Prostate gland (tissue), 2 donors: ENCODE results near the gene PES1. TPM values are rescaled to one million over a fixed set of nuclear protein-coding genes. Genes with fewer than 3 reads are reported as not detected.

Experiments
- DNase-seq: peaks from one replicate; pipeline ENCODE4 v3.0.0-alpha.2; 2019; ENCODE audit warnings: low spot score
- H3K27ac ChIP-seq, 2 donors: fragments of 200-600 bp; sonication (generic); 2 replicates each; pipeline ENCODE4 v1.5.1; 2017 to 2019
- H3K27me3 ChIP-seq: fragments of 200-600 bp; sonication (generic); replicated peaks from 2 replicates; pipeline ENCODE4 v1.5.1; 2019; ENCODE audit not compliant: insufficient read depth
- H3K36me3 ChIP-seq, 2 donors: fragments of 200-600 bp; sonication (generic); 1 replicate in 1 of 2; 2 replicates in 1 of 2; pipeline versions ENCODE4 v1.5.1 to v1.8.1; 2017 to 2019
- H3K4me1 ChIP-seq: fragments of 200-600 bp; sonication (generic); replicated peaks from 2 replicates; pipeline ENCODE4 v1.5.1; 2019
- H3K4me3 ChIP-seq, 2 donors: fragments of 200-600 bp; sonication (generic); 2 replicates each; pipeline ENCODE4 v1.5.1; 2017 to 2019
- H3K9me3 ChIP-seq: fragments of 200-600 bp; sonication (generic); 2 replicates; pipeline ENCODE4 v1.5.1; 2017
- POLR2A ChIP-seq: fragments of 450-650 bp; IDR thresholded peaks from one replicate; pipeline ENCODE4 v1.6.1; 2016; ENCODE audit warnings: antibody characterized with exemption, mild to moderate bottlenecking
- POLR2AphosphoS5 ChIP-seq: sonication (generic); formaldehyde crosslinking; IDR thresholded peaks from one replicate; pipeline ENCODE4 v1.6.1; 2017; ENCODE audit warnings: antibody characterized with exemption
- WGBS: methylation state at CpG from one replicate; pipeline ENCODE4 v1.1.5; 2018; 5-methylcytosine and 5-hydroxymethylcytosine counted together
- intact Hi-C: fragments of 100-400 bp; cut with DNase I; formaldehyde crosslinking; loops from one replicate; pipeline ENCODE4 v1.14.2; 2022
- total RNA-seq, 2 donors: library from RNA; depleted of rRNA; stranded (reverse); fragments of >200 nt; gene quantifications; one replicate each; pipeline ENCODE4 v1.1.0, GENCODE V29; 2016
- TF ChIP-seq, protein P1 (sequence below), 4 experiments: fragments of 200-600 bp in 2 of 4; fragments of 450-650 bp in 2 of 4; sonication (generic) in 2 of 4; IDR thresholded peaks; 1 replicate in 3 of 4; 2 replicates in 1 of 4; pipeline ENCODE4 v1.5.1; 2016 to 2019; ENCODE audit warnings: antibody characterized with exemption in 4 of 4, mild to moderate bottlenecking in 2 of 4, moderate library complexity in 2 of 4

The PES1 gene
- total RNA-seq, 2 donors from 2014 or later = 41.1 to 79.5 TPM

DNA sequence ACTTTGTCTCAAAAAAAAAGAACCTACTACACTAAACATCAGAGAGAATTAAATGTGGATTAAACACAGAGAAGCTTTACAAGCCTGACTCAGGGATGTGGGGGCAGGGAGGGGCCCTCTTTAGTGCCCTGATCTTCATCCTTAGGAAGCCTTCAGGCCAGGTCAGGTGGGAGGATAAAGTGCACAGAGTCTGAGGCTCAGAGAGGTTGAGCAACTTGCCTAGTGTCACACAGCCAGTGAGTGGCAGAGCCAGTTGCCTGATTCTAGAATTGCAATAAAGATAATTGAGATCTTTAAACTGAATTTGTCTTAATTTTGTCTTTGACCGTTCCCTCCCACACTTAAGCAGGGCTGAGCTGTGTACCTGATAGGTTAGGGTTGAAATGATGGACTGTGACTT lies 52.3 kb downstream of the PES1 start:
- H3K9me3 ChIP-seq = no peaks in the 10 kb centered on the region
- no peak overlapping the region for H3K4me3 ChIP-seq
- no peak for TF ChIP-seq POLR2A
- TF ChIP-seq POLR2AphosphoS5 = no peak
- TF ChIP-seq, protein P1, sequence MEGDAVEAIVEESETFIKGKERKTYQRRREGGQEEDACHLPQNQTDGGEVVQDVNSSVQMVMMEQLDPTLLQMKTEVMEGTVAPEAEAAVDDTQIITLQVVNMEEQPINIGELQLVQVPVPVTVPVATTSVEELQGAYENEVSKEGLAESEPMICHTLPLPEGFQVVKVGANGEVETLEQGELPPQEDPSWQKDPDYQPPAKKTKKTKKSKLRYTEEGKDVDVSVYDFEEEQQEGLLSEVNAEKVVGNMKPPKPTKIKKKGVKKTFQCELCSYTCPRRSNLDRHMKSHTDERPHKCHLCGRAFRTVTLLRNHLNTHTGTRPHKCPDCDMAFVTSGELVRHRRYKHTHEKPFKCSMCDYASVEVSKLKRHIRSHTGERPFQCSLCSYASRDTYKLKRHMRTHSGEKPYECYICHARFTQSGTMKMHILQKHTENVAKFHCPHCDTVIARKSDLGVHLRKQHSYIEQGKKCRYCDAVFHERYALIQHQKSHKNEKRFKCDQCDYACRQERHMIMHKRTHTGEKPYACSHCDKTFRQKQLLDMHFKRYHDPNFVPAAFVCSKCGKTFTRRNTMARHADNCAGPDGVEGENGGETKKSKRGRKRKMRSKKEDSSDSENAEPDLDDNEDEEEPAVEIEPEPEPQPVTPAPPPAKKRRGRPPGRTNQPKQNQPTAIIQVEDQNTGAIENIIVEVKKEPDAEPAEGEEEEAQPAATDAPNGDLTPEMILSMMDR (IDR thresholded peaks at IDR 0.05) = no peak
- 94% methylated on average over 1 of the region's 1 CpG for WGBS
- no peak for DNase-seq
- H3K36me3 ChIP-seq = no peaks in the 10 kb centered on the region
- no peaks in the 10 kb centered on the region for H3K4me1 ChIP-seq
- H3K27me3 ChIP-seq = no peaks in the 10 kb centered on the region
- intact Hi-C loops = no loop called here
- H3K27ac ChIP-seq = no peak overlapping the region

DNA sequence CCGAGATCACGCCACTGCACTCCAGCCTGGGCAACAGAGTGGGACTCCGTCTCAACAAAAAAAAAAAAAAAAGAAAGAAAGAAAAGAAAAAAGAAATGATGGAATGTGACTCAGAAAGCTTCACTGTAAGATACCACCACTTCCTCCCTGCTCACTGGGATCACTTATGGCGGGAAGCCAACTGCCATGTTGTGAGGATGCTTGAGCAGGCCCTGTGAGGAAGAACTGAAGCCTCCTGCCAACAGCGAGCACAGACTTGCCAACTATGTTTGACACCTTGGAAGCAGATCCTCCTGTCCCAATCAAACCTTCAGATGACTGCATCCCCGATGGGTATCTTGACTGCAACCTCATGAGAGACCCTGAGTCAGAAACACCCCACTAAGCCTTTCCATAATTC lies 53.4 kb downstream of the PES1 start:
- H3K4me1 ChIP-seq = no peaks in the 10 kb centered on the region
- TF ChIP-seq, protein P1 (IDR thresholded peaks at IDR 0.05) = no peak
- TF ChIP-seq POLR2A = no peak
- no peak for TF ChIP-seq POLR2AphosphoS5
- intact Hi-C loops = no loop called here
- no peak overlapping the region for H3K4me3 ChIP-seq
- 84% methylated on average over 6 of the region's 6 CpGs for WGBS
- H3K27me3 ChIP-seq = no peaks in the 10 kb centered on the region
- DNase-seq = no peak
- H3K36me3 ChIP-seq = no peaks in the 10 kb centered on the region
- no peaks in the 10 kb centered on the region for H3K9me3 ChIP-seq
- no peak overlapping the region for H3K27ac ChIP-seq

DNA sequence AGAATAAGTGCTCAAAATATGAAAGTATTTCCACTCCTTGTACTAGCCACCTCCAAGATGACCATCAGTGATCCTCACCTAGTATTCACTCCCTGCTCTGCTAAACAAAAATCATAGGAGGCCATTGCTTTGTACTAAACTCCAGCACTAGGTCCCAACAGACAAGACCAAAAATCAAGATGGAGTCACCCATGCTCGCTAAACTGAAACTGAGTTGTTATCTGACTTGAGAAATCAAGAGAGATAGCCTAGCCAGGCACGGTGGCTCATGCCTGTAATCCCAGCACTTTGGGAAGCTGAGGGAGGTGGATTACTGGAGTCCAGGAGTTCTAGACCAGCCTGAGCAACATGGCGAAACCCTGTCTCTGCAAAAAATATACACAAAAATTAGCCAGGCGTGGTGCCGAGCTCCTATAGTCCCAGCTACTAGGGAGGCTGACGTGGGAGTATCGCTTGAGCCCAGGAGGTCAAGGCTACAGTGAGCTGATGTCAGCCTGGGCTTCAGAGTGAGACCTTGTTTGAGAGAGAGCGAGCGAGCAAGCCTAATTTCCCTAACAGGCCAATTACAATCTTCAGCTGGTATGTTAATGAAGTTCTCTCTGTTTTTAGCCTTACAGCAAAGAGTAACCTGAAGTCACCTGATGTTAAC lies 54.5 kb downstream of the PES1 start:
- no peak for DNase-seq
- H3K27me3 ChIP-seq = no peaks in the 10 kb centered on the region
- no peaks in the 10 kb centered on the region for H3K4me1 ChIP-seq
- H3K4me3 ChIP-seq = no peak overlapping the region
- H3K27ac ChIP-seq = no peak overlapping the region
- H3K36me3 ChIP-seq = no peaks in the 10 kb centered on the region
- no peaks in the 10 kb centered on the region for H3K9me3 ChIP-seq
- intact Hi-C loops = no loop called here
- 91% methylated on average over 8 of the region's 9 CpGs for WGBS
- TF ChIP-seq POLR2AphosphoS5 (no peak), POLR2A (no peak)
- TF ChIP-seq, protein P1 (IDR thresholded peaks at IDR 0.05) = no peak

DNA sequence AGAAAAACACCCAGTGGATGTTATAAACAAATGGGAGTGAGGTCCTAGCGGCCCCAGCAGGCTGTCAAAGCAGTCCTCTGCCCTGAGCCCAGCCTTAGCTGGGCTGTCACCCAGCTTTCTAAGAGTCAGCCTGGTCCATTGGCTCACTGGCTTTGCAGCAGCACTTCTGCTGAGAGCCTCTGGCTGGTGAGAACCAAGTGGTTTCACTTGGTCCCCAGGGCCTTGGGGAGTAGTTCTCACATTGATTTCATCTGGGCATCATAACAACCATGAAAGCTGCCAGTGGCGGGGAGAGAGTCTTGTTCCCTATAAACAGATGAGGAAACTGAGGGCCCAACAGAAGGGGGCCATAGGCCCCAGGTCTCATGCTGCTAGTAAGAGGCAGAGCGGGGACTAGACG lies 56.5 kb downstream of the PES1 start:
- Histone ChIP-seq H3K36me3 (no peaks in the 10 kb centered on the region), H3K4me1 (no peaks in the 10 kb centered on the region), H3K9me3 (no peaks in the 10 kb centered on the region), H3K27me3 (no peaks in the 10 kb centered on the region), H3K27ac (no peak overlapping the region), H3K4me3 (no peak overlapping the region)
- TF ChIP-seq, protein P1 (IDR thresholded peaks at IDR 0.05) = no peak
- no peak for TF ChIP-seq POLR2AphosphoS5
- no peak for TF ChIP-seq POLR2A
- no peak for DNase-seq
- intact Hi-C loops = no loop called here
- WGBS = 96% methylated on average over 4 of the region's 4 CpGs
